Stimulated activated CD8-positive, alpha-beta memory T cell treated with anti-CD3 and anti-CD28 coated beads, Interleukin-12 subunit alpha, Interleukin-12 subunit beta, amount 100 ng/mL, for 4 hours (primary cell): ENCODE results near the gene CLEC18B.
"Not testable (repeated sequence)": the region's sequence is repeated elsewhere in the genome, so short reads cannot be mapped to it uniquely, and the experiment has no call there.

ENCODE experiments used
- DNase-seq: peaks from one replicate; pipeline ENCODE4 v3.0.0-alpha.2; 2020; ENCODE audit warnings: low read depth

Gene CLEC18B

GRCh38 chr16:74443624-74444346 is 22.5 kb upstream of the CLEC18B start:
- not testable (repeated sequence) for DNase-seq

DNA sequence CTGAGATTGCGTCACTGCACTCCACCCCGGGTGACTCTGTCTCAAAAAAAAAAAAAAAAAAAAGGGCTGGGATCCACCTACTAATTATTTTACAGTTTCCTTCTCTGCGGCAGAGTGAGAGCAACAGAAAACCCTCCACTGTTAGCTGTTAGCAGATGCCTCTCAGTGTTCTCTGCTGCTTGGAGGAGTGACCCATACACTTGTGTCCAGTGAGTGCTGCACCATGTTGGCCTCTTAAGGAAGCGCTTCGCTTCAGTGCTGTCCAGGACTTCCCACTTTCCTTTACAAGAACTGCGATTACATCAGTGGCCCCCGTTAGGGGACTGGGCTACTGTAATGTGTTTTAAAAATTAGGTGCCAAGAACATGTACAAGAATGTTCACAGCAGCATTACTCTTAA is 18.4 kb upstream of the CLEC18B start:
- DNase-seq, result no peak

- DNase-seq, result no peak
Measured at GRCh38 chr16:74438492-74438979, 17.3 kb upstream of the CLEC18B start.

DNA sequence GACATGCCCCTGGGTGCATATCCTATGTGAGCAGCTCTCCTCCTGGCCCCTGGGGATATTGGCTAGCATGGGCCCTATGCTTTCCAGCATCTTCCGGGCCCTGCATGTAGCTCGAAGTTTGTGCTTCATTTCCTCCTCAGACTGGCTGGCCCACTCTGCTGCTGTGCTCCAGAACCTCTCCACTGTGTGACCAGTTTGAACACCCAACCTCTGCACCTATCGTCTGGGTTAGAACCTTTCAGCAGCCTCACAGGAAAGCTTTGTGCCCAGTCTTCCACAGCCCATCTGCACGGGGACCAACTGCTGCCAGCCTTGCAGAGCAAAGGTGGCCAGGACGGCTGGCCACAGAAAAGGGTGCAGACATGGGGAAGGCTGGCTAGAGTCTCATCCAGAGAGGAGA is 10.2 kb upstream of the CLEC18B start:
- no peak for DNase-seq

GRCh38 chr16:74430036-74430712 is 8.9 kb upstream of the CLEC18B start:
- not testable (repeated sequence) for DNase-seq

DNA sequence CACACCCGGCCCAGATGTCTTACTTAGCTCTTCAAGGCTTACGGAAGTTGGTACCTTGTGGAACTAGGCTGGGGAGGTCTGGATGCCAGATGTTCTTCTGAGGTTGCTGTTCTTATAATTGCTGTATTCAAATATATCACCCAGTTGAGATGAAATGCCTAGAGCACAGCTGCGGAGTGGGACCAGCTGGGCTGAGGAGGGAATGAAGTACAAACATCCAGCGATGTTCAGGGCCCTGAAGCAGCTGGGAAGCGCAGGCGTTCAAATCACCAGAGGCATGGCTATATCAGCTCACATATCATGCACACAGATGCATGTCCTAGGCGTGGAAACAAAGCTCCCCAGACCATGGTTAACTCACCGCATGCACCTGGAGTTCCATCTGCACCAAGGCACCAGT is 7.2 kb upstream of the CLEC18B start:
- DNase-seq, result not testable (repeated sequence)

DNA sequence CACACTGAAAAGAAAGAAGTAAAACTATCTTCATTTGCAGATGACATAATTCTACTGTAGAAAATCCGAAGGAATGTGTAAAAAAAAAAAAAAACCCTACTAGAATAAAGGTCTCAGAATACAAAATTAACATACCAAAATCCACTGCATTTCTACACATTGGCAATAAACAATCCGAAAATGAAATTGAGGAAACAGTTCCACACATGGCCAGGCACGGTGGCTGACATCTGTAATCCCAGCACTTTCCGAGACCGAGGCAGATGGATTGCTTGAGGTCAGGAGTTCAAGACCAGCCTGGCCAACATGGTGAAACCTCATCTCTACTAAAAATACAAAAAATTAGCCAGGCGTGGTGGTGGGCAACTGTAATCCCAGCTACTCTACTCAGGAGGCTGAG is 4.5 kb upstream of the CLEC18B start:
- not testable (repeated sequence) for DNase-seq

DNA sequence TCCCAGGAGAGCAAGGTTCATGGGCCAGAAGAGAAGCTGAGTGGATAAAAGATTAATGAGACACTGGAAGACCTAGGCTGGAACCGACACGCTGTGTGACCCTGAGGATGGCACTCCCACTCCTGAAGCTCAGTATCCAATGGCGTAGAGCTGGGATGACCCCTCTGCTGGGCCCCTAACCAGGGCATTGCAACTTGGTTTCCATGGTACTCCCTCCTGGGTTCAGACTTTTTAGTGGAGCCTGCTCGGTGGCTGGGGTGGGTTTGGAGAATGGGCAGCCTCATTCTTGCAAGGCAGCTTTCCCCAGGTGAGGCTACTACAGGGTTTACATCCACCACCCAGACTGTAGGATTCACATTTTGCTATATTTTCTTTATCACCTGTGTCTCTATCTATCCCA is 2.4 kb upstream of the CLEC18B start:
- not testable (repeated sequence) for DNase-seq

- not testable (repeated sequence) for DNase-seq
Measured at GRCh38 chr16:74422086-74422485, 808 bp upstream of the CLEC18B start.

GRCh38 chr16:74421482-74421785 is 156 bp upstream of the CLEC18B start:
- DNase-seq, result not testable (repeated sequence)

DNA sequence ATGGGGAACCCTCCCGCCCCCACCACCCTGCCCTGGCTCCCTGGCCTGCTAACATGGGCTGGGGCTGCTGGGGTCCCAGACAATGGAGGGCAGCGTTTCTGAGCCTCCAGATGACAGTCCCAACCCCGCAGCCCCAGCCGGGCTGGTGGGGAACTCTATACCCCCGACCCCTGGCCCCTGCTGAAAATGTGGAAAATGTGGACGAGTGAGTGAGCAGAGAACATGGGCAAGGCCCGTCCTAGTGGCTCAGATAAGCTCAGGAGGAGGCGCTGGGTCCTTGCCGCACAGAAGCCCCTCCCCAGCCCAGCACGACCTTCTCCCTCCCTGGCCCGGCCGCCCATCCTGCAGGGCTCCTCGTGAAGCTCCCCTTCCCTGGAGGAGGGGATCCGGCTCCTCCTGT is 1.5 kb downstream of the CLEC18B start:
- not testable (repeated sequence) for DNase-seq

DNA sequence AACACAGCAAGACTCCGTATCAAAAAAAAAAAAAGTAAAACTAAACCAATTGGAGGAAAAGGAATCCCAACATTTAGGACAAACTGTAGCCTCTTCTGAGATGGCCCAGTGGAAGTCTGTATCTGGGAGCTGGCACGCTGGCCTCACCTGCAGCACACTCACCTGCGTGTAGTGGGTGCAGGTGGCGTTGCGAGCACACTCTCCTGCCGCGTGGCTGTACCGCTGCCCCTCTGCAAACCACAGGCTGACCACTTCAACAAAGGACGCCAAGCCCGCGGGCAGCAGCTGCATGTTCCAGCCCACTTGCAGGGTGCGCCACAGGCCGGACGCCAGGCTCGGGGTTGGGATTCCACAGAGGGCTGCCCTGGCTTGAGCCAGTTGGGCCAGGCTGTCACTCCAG is 3.4 kb downstream of the CLEC18B start:
- DNase-seq, result not testable (repeated sequence)

DNA sequence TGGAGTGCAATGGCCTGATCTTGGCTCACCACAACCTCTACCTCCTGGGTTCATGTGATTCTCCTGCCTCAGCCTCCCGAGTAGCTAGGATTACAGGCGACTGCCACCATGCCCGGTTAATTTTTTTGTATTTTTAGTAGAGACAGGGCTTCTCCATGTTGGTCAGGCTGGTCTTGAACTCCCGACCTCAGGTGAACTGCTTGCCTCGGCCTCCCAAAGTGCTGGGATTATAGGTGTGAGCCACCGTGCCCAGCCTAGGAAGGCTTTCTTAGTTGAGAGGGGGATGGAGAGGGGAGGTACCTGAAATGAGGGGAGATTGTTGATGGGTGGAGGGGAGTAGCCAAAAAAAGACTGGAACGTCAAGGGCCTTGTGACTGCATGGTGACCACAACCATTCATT is 7.4 kb downstream of the CLEC18B start:
- DNase-seq, result not testable (repeated sequence)

- DNase-seq, result not testable (repeated sequence)
Measured at GRCh38 chr16:74413485-74413884, 7.8 kb downstream of the CLEC18B start.

GRCh38 chr16:74412775-74413390 is 8.4 kb downstream of the CLEC18B start:
- not testable (repeated sequence) for DNase-seq

DNA sequence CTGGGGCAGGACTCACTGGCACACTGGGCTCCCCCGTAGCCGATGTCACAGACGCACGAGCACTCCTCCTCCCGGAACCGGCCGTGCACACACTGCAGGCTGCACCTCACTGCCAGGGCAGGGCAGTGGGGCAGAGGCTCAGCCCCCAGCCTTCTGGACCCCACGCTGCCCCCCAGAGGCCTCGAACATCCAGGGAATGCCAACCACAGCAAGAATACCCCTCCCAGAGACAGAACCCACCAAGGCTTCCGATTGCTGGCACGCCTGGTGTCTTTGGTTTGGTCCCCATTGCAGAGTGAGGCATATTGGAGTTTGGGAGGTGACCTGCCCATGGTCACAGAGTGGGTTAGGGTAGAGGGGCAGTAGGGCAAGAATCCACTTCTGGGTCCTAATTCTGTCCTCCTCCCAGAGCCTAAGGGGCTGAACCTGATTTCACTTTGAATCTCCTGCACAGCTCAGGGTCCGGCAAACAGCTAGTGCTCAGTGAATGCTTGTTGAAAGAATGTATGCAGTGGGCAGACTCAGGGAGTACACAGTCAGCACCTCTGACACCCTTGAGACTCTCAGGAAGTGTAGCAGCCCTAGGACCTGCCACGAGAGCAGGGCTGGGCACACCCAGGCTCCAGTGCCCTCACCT is 9.0 kb downstream of the CLEC18B start:
- not testable (repeated sequence) for DNase-seq

GRCh38 chr16:74410981-74411380 is 10.3 kb downstream of the CLEC18B start:
- not testable (repeated sequence) for DNase-seq

DNA sequence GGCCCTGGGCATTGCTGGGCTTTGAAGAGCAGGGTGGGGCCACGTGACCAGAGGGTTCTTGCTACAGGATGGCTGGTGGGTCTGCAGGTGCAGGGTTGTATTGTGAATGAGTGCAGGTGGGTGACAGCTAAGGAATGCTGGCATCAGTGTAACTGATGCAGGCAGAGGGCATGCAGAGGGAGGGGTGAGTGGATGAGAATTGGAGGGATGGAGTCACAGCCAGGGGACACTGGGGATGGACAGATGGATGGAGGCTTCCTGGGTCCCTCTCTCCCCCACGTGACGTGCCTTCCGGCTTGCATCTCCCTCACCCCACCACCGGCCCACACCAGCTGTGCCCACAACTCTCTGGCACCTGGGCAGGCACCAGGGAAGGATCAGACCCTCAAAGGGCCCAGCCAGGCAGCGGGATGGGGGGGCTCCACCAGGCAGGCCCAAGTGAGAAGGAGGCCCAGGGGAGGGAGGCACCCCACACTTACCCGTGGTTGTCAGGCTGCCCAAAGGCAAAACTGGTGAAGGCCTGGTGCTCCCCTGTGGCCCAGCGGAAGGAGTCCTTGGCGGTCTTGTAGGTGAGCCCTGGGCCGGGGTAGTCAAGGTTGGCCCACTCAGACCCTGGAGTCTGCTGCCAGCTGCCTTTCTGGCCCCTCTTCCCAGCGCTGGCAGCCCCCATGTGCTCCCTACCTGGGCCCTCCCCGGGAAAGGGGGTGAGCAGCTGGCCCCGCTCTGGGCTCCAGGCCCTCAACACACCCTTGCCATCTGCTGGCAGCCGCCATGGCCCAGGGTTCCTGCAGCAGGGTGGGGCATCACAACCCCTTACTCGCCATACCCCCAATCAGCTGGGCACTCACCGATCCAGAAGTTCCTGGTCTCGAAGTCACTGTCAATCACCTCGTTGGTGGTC is 11.0 kb downstream of the CLEC18B start:
- DNase-seq, result not testable (repeated sequence)

DNA sequence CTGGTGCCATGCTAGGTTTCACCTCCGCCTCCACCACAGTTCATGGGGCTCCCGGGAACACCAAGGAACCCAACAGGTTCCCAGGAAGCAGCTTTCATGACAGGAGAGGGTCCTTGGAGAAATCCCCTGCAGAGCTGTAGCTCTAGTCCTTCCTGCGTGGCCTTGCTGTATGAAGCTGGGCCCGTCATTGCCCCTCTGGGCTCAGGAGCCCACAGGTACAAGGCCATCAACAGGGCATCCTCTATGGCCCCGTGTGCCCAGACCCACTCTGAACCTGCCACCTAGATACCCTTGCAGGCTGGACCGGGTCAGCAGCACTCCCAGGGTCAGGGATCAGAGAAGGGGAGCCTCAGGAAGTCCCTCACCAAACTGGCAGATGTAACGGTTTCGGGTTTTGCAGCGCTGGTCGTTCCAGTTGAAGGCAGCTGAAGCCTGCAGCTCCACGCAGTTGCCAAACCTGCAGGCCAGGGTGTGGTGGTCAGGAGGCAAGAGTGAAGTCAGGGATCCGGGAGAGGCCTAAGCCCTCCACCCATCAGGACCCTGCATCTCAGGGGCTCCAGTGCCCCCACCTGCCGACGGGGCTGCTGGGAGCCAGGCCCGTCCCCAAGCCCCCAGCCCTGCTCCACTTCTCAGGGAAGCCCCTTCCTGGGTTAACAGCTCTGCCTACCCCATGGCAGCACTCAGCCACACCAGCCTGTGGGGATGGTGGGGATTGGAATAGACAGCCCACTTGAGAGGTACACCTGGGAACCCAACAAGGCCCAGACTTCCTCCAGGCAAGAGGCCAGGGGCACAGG is 11.9 kb downstream of the CLEC18B start:
- DNase-seq, result not testable (repeated sequence)

- DNase-seq, result not testable (repeated sequence)
Measured at GRCh38 chr16:74407362-74407705, 13.9 kb downstream of the CLEC18B start.
